NCI-H1092 treated with DMSO at 0.1 percent for 48 hours (cell line): ENCODE measurements around the gene NLGN1.
"Not testable (repeated sequence)": the region's sequence is repeated elsewhere in the genome, so short reads cannot be mapped to it uniquely, and the experiment has no call there.

Experiments used
- DNase-seq: peaks from one replicate; lab custom pipeline; 2025; lab: John Stamatoyannopoulos, UW

Gene NLGN1

GRCh38 chr3:173429527-173429926 is 32.0 kb downstream of the NLGN1 start:
- no peak for DNase-seq

- no peak for DNase-seq
These were observed 33.0 kb downstream of the NLGN1 start for GRCh38 chr3:173430576-173430975.

GRCh38 chr3:173439004-173439403 is 41.5 kb downstream of the NLGN1 start:
- DNase-seq = no peak

- no peak for DNase-seq
These were observed 43.0 kb downstream of the NLGN1 start for GRCh38 chr3:173440514-173440913.

- DNase-seq = not testable (repeated sequence)
These were observed 54.0 kb downstream of the NLGN1 start for GRCh38 chr3:173451561-173451960.

GRCh38 chr3:173463250-173463649 is 65.7 kb downstream of the NLGN1 start:
- DNase-seq = no peak

GRCh38 chr3:173465112-173465511 is 67.6 kb downstream of the NLGN1 start:
- no peak for DNase-seq

GRCh38 chr3:173465898-173466678 is 68.5 kb downstream of the NLGN1 start:
- DNase-seq = no peak

GRCh38 chr3:173467501-173467900 is 70.0 kb downstream of the NLGN1 start:
- DNase-seq = no peak

GRCh38 chr3:173473237-173473636 is 75.7 kb downstream of the NLGN1 start:
- no peak for DNase-seq

- DNase-seq = no peak
These were observed 81.8 kb downstream of the NLGN1 start for GRCh38 chr3:173479301-173479700.

- no peak for DNase-seq
These were observed 104.5 kb downstream of the NLGN1 start for GRCh38 chr3:173501931-173502489.

GRCh38 chr3:173502983-173503568 is 105.5 kb downstream of the NLGN1 start:
- peak; percentile 59 for DNase-seq

- no peak for DNase-seq
These were observed 113.0 kb downstream of the NLGN1 start for GRCh38 chr3:173510565-173510964.

- no peak for DNase-seq
These were observed 115.6 kb downstream of the NLGN1 start for GRCh38 chr3:173513123-173513522.

GRCh38 chr3:173529062-173529711 is 131.6 kb downstream of the NLGN1 start:
- DNase-seq = peak; percentile 8

- no peak for DNase-seq
These were observed 134.1 kb downstream of the NLGN1 start for GRCh38 chr3:173531602-173532001.

- no peak for DNase-seq
These were observed 140.9 kb downstream of the NLGN1 start for GRCh38 chr3:173538410-173538809.

GRCh38 chr3:173545590-173545989 is 148.0 kb downstream of the NLGN1 start:
- not testable (repeated sequence) for DNase-seq

GRCh38 chr3:173547070-173547469 is 149.5 kb downstream of the NLGN1 start:
- DNase-seq = no peak

GRCh38 chr3:173548261-173548660 is 150.7 kb downstream of the NLGN1 start:
- DNase-seq = no peak

- DNase-seq = no peak
These were observed 155.0 kb downstream of the NLGN1 start for GRCh38 chr3:173552526-173552925.
